ENCODE results near the gene MCTP1. TPM values are rescaled to one million over a fixed set of nuclear protein-coding genes. Genes with fewer than 3 reads are reported as not detected.

Gene MCTP1
- total RNA-seq, 1 experiment from 2014 or later: 7.5 TPM

DNA sequence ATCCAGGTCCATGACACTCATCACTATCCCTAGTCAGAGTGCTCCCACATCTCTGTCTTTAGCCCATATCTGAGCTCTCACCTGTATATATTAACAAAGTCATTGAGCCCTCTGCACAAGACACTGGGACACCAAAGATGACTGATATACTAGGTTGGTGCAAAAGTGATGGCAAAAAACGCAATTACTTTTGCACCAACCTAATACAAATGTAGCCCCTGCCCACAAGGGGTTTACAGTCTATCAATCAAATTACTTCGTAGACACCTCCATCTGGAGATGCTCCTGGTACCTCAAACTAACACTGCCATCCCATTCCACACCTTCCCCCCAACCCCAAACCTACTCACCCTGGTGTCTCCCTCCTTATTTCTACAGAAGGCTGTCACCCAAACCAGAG, 194.1 kb downstream of the MCTP1 start:
- Histone ChIP-seq H3K9me2 (replicated peaks; ENCODE audit: low read length) (no peaks in the 10 kb centered on the region), H3K9me3 (ENCODE audit: low read length) (no peaks in the 10 kb centered on the region), H4K20me1 (ENCODE audit: low read length) (no peaks in the 10 kb centered on the region), H3K27ac (ENCODE audit: low read length) (no peak overlapping the region), H3K27me3 (ENCODE audit: low read length) (no peaks in the 10 kb centered on the region), H3K4me1 (ENCODE audit: insufficient read depth, low read length) (no peaks in the 10 kb centered on the region), H3F3A (ENCODE audit: low read length, unreplicated experiment) (no peaks in the 10 kb centered on the region), H2AFZ (ENCODE audit: low read length) (no peak overlapping the region), H3K79me2 (ENCODE audit: low read length) (no peaks in the 10 kb centered on the region), H3K4me2 (ENCODE audit: low read length) (no peak overlapping the region), H3K4me3 (ENCODE audit: low read length) (no peak overlapping the region), H3K9ac (ENCODE audit: low read length) (no peak overlapping the region), H3K36me3 (ENCODE audit: low read depth, low read length) (no peaks in the 10 kb centered on the region)
- TF ChIP-seq EZH2 (IDR thresholded peaks at IDR 0.05; ENCODE audit: low read length, unreplicated experiment) (no peak), EZH2phosphoT487 (IDR thresholded peaks at IDR 0.05; ENCODE audit: borderline replicate concordance, low read length) (no peak)
- TF ChIP-seq, protein P1, sequence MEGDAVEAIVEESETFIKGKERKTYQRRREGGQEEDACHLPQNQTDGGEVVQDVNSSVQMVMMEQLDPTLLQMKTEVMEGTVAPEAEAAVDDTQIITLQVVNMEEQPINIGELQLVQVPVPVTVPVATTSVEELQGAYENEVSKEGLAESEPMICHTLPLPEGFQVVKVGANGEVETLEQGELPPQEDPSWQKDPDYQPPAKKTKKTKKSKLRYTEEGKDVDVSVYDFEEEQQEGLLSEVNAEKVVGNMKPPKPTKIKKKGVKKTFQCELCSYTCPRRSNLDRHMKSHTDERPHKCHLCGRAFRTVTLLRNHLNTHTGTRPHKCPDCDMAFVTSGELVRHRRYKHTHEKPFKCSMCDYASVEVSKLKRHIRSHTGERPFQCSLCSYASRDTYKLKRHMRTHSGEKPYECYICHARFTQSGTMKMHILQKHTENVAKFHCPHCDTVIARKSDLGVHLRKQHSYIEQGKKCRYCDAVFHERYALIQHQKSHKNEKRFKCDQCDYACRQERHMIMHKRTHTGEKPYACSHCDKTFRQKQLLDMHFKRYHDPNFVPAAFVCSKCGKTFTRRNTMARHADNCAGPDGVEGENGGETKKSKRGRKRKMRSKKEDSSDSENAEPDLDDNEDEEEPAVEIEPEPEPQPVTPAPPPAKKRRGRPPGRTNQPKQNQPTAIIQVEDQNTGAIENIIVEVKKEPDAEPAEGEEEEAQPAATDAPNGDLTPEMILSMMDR (conservative IDR thresholded peaks at IDR 0.05; ENCODE audit: low read depth, low read length): no peak
- CTCF ChIA-PET: no interaction called here
- intact Hi-C loops (cut with micrococcal nuclease): no loop called here
- DNase-seq (no peak), ATAC-seq (no peak)
- BruUV-seq (replicated peaks): no TSS peak
- POLR2A ChIA-PET (ENCODE audit: unreplicated experiment): no interaction called here

DNA sequence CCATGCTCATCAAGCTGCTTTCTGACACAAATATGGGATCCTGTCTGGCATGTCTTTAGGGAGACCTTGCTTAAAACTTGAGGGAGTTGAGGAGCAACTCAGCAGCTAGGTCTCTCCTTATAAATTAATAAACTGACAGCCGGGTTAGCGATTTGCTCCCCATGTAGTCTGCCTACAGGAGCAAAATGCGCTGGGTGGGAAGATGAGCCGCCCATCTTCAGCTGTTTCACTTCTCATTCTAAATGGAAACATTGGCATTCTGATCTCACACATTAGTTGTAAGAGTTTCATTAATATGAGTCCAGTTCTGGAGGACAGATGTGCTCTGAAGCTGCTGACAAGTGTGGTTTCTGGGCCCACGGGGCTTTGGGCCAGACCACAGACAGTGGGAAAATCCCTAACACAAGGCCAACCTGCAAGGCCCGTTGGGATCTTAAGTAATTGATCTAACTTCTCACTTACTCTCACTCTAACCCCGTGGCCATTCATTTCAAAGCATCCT, 197.0 kb downstream of the MCTP1 start:
- H3K36me3 ChIP-seq (ENCODE audit: low read depth, low read length): no peaks in the 10 kb centered on the region
- BruUV-seq (replicated peaks): no TSS peak
- ATAC-seq: no peak
- H3K9me2 ChIP-seq (replicated peaks; ENCODE audit: low read length): no peaks in the 10 kb centered on the region
- ChIA-PET CTCF (no interaction called here), POLR2A (ENCODE audit: unreplicated experiment) (no interaction called here)
- H2AFZ ChIP-seq (ENCODE audit: low read length): no peak overlapping the region
- intact Hi-C loops (cut with micrococcal nuclease): no loop called here
- no peak for DNase-seq
- TF ChIP-seq EZH2 (IDR thresholded peaks at IDR 0.05; ENCODE audit: low read length, unreplicated experiment): no peak
- TF ChIP-seq, protein P1 (conservative IDR thresholded peaks at IDR 0.05; ENCODE audit: low read depth, low read length): no peak
- no peak for TF ChIP-seq EZH2phosphoT487 (IDR thresholded peaks at IDR 0.05; ENCODE audit: borderline replicate concordance, low read length)
- H3K4me1 ChIP-seq (ENCODE audit: insufficient read depth, low read length): peaks cover 24% of the 10 kb centered on the region
- no peak overlapping the region for H3K4me3 ChIP-seq (ENCODE audit: low read length)
- H4K20me1 ChIP-seq (ENCODE audit: low read length): no peaks in the 10 kb centered on the region
- H3K9me3 ChIP-seq (ENCODE audit: low read length): no peaks in the 10 kb centered on the region
- H3K4me2 ChIP-seq (ENCODE audit: low read length): no peak overlapping the region
- no peak overlapping the region for H3K27ac ChIP-seq (ENCODE audit: low read length)
- H3K79me2 ChIP-seq (ENCODE audit: low read length): no peaks in the 10 kb centered on the region
- no peaks in the 10 kb centered on the region for H3F3A ChIP-seq (ENCODE audit: low read length, unreplicated experiment)
- H3K9ac ChIP-seq (ENCODE audit: low read length): no peak overlapping the region
- no peaks in the 10 kb centered on the region for H3K27me3 ChIP-seq (ENCODE audit: low read length)

DNA sequence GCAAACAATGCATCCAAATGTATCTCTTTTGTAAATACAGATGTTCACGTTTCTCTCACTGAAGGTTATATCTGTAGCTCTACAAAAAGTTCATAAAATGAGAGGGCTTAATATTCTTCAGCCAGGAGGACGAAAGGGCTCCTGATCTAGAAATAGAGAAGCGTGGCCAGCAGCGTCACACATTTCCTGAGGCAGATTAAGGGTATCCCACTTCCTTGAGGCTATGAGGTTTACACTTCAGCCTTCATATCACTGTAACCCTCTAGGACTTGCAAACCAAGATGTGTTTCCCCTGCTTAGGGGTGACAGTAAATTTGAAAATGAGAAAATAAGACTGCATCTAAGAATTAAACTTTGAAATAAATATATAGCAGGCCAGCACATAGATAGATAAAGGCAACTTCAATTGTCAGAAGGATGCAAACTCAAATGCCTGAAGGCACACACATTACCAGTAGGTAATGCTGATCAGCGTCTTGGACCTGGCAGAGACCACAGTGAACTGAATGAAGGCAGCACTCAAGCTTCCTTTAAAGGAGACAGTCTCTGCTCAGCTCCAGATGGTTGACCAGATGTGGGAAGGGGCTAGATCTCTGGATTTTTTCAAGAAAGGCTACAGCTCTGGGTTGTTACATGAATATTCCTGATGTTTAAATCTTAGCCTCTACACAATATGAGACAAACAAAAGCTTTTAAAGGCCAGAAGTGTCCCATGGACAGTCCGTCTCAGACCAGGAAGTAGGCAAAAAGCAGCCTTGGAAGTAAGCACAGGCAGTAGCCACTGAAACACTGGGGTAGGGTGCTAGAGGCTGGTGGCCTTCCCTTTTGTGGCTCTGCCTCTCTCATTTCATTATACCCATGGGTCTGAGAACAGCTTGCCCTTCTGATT, 197.7 kb downstream of the MCTP1 start:
- DNase-seq: no peak
- H3F3A ChIP-seq (ENCODE audit: low read length, unreplicated experiment): no peaks in the 10 kb centered on the region
- intact Hi-C loops (cut with micrococcal nuclease): no loop called here
- H3K4me1 ChIP-seq (ENCODE audit: insufficient read depth, low read length): peaks cover 30% of the 10 kb centered on the region
- no peaks in the 10 kb centered on the region for H3K9me3 ChIP-seq (ENCODE audit: low read length)
- H3K9ac ChIP-seq (ENCODE audit: low read length): no peak overlapping the region
- ChIA-PET CTCF (no interaction called here), POLR2A (ENCODE audit: unreplicated experiment) (no interaction called here)
- no peaks in the 10 kb centered on the region for H3K79me2 ChIP-seq (ENCODE audit: low read length)
- TF ChIP-seq EZH2 (IDR thresholded peaks at IDR 0.05; ENCODE audit: low read length, unreplicated experiment): no peak
- TF ChIP-seq, protein P1 (conservative IDR thresholded peaks at IDR 0.05; ENCODE audit: low read depth, low read length): no peak
- TF ChIP-seq EZH2phosphoT487 (IDR thresholded peaks at IDR 0.05; ENCODE audit: borderline replicate concordance, low read length): no peak
- BruUV-seq (replicated peaks): no TSS peak
- no peak overlapping the region for H3K4me3 ChIP-seq (ENCODE audit: low read length)
- H3K27ac ChIP-seq (ENCODE audit: low read length): no peak overlapping the region
- H4K20me1 ChIP-seq (ENCODE audit: low read length): no peaks in the 10 kb centered on the region
- H3K27me3 ChIP-seq (ENCODE audit: low read length): no peaks in the 10 kb centered on the region
- no peak overlapping the region for H2AFZ ChIP-seq (ENCODE audit: low read length)
- ATAC-seq: no peak
- H3K4me2 ChIP-seq (ENCODE audit: low read length): no peak overlapping the region
- no peaks in the 10 kb centered on the region for H3K36me3 ChIP-seq (ENCODE audit: low read depth, low read length)
- no peaks in the 10 kb centered on the region for H3K9me2 ChIP-seq (replicated peaks; ENCODE audit: low read length)
